Measurements from ENCODE around the gene EDNRB.
"Not testable (repeated sequence)": the region's sequence is repeated elsewhere in the genome, so short reads cannot be mapped to it uniquely, and the experiment has no call there.

Gene EDNRB

GRCh38 chr13:77918391-77919245 lies at the start of gene EDNRB:
EDNRB (minus strand) TSS chr13:77918831; CDS start chr13:77918573, 258 bp downstream.
- DNase-seq (ENCODE audit: low spot score) = no peak

DNA sequence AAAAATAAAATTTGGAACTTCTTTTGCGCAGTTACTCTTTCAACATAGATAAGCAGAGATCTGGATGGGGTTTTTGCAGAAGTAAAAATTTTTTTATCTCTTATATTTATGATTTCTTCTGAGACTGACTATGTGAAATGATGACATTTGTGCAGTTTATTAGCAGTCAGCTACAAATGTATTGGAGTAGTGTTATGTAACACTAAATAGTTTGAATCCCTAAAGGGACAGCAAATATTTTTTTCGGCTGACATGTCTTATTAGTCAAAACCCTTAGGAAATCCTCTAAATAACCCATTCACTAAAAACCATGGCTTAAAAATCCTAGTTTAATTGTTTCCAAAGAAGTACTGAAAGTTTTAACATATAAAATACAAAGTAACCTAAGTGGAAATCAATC lies 48.0 kb upstream of the EDNRB start:
- DNase-seq (ENCODE audit: low spot score) = no peak

GRCh38 chr13:77952737-77953136 lies 34.1 kb upstream of the EDNRB start:
- DNase-seq (ENCODE audit: low spot score) = no peak

DNA sequence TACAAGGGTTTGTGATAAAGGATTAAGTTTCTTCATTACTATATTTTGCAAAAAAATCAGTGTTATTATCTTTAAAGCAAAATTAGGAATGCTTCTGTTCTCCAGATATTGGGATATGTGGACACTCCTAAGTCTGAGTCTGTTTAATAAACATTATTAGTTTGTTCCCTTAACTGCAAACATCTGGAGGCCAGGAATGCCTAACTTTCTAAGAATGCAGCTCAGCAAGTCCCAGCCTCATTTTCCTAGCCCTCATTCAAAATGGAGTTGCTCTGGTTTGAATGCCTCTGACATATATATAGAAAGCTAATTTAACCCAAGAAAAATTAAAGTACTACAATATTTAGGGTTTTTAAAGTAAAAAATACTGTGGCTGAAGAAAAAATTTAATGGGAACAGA lies 33.6 kb upstream of the EDNRB start:
- DNase-seq (ENCODE audit: low spot score) = no peak

GRCh38 chr13:77946522-77946921 lies 27.9 kb upstream of the EDNRB start:
- no peak for DNase-seq (ENCODE audit: low spot score)

- DNase-seq (ENCODE audit: low spot score) = not testable (repeated sequence)
Measured at GRCh38 chr13:77935063-77935462, 16.4 kb upstream of the EDNRB start.

- no peak for DNase-seq (ENCODE audit: low spot score)
Measured at GRCh38 chr13:77930430-77930829, 11.8 kb upstream of the EDNRB start.

DNA sequence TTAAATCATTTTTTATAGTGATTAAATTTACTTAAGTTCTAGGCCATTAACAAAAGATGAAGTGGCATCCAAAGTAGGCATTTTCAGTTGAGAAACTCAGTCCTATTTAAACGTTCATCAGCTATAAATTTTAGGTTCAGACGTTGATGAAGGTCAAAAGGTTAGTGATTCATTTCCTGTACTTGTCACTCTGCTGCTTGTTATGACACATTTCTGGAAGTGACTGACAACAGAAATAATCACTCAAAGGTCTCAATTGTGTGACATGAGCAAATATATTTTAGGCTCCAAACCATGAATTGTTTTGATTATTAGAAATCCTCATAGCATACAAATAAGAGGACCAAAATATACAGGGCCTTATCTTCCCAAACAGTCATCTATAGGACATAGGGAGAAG lies 10.3 kb upstream of the EDNRB start:
- DNase-seq (ENCODE audit: low spot score) = no peak

DNA sequence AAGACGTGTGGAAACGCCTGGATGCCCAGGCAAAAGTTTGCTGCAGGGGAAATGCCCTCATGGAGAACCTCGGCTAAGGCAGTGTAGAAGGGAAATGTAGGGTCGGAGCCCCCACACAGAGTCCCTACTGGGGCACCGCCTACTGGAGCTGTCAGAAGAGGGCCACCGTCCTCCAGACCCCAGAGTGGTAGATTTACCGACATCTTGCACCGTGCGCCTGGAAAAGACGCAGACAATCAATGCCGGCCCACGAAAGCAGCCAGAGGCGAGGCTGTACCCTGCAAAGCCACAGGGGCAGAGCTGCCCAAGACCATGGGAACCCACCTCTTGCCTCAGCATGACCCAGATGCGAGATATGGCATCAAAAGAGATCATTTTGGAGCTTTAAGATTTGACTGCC lies 7.0 kb upstream of the EDNRB start:
- no peak for DNase-seq (ENCODE audit: low spot score)

DNA sequence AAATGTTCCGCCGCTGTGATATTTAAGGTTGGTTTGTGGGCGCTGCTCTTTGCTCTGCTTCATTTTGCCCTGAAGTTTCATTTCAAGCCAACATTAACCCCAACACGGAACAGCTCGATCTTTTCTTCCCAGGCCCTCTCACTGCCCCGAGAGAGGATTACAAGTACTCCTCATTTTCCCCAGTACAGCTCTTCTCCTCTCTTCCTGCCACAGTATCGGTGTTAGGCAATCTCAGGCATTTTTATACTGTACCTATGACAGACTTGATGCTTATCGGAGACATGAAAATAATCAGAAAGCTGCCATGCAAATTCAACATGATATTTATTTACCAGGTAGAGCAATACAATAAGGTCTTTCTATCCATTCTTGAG lies 1.3 kb upstream of the EDNRB start:
- DNase-seq (ENCODE audit: low spot score) = no peak

DNA sequence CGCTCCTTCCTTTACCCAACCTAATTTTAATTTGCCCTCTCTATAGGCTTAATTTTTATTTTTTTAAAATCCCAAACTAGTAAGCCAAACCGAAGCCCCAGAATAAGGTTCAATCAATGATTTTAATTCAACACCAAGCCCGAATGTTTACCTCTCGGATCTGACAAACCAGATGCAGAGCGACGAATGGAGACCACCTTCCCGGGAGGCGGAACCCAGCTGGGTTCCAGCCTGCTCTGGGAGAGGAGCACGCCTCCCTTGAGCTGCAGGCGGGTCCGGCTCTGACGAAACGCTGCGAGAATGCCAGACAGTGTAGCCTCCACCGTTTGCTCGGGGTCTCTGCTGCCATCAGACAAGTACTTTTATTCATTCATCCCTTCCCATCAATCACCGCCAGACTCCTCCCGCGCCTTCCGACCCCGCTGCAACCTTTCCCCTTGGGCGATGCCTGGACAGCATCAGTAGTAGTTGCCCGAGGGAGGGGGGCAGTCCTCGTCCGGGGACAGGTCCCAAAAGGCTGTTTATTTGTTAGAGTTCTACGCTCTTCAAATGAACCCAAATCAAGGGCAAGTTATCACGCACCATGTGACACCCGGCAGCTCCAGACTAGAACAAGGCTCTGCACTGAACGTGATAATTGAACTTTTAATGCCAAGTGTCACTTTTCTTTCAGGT lies 752 bp upstream of the EDNRB start:
- no peak for DNase-seq (ENCODE audit: low spot score)

- no peak for DNase-seq (ENCODE audit: low spot score)
Measured at GRCh38 chr13:77916488-77916887, 2.1 kb downstream of the EDNRB start.

GRCh38 chr13:77915686-77916085 lies 2.9 kb downstream of the EDNRB start:
- DNase-seq (ENCODE audit: low spot score) = no peak

- no peak for DNase-seq (ENCODE audit: low spot score)
Measured at GRCh38 chr13:77913003-77913402, 5.6 kb downstream of the EDNRB start.

DNA sequence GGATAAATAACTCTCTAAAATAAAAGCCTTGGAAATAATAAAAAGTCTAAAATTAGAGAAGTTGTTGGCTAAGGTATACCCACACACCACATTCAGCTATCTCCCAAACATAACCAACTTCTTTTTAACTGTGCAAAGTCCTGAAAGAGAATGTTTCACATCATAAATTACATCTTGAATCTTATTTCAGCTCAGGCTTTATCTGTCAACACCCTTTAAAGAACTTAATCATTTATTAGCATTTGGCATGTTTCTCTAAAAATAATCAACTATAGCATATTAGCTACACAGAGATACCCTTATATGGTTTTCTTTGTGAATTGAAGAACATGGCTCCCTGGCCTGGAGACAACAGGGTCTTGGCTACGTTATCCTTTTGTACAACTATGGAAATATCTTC lies 6.9 kb downstream of the EDNRB start:
- DNase-seq (ENCODE audit: low spot score) = no peak

DNA sequence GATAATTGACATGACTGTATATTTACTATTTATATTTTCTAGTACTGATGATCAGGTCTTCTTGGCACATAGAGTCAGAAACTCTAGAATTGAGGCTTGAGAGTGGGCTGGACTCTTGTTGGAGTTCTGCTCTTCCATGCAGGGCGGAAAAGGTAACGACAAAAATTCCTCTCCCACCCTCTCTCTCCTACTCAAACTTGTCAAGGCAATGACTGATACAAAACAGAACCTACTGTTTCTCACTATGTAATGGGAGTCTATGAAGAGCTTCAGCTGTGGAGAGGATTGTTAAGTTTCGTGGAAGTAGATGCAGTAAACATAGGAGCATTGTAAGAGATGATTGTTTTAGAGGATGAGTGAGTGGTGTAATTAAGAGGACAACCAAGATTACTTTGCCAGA lies 8.8 kb downstream of the EDNRB start:
- no peak for DNase-seq (ENCODE audit: low spot score)

- no peak for DNase-seq (ENCODE audit: low spot score)
Measured at GRCh38 chr13:77908531-77908930, 10.1 kb downstream of the EDNRB start.

- no peak for DNase-seq (ENCODE audit: low spot score)
Measured at GRCh38 chr13:77907666-77908341, 10.8 kb downstream of the EDNRB start.

DNA sequence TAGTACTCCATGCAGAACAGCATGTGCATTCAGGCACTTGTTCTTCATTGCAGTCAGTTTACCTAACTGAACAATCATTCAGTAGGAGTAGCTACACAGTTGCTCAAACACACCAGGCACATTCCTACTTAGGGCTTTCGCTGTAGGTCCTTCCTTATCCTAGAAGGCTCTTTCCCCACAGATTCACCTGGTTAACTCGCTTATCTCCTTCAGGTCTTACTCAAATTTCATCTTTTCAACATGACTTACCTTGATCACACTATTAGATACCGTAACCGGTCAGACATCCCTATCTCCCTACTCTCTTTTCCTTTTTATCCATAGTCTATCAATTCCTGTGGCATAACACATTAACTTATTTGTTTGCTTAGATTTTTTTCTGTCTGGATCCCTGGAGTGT lies 14.6 kb downstream of the EDNRB start:
- no peak for DNase-seq (ENCODE audit: low spot score)

DNA sequence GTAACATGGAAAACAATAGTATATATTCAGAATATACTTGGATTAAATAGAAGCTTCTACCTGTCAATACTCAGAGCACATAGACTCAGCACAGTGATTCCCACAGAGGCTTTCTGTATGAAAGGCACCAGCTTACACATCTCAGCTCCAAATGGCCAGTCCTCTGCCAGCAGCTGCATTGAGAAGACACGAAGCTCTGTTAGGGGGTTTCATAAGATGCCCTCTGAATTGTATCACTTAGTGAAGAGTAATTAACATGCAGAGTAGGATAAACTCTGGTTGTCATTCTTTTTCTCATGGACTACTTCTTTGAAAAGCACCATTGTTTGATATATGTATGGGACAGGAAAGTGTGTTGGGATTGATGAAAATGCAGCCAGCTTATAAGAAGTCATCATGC lies 15.2 kb downstream of the EDNRB start:
- DNase-seq (ENCODE audit: low spot score) = no peak

- DNase-seq (ENCODE audit: low spot score) = no peak
Measured at GRCh38 chr13:77902319-77902963, 16.2 kb downstream of the EDNRB start.

GRCh38 chr13:77898097-77898496 lies 20.5 kb downstream of the EDNRB start:
- DNase-seq (ENCODE audit: low spot score) = no peak

DNA sequence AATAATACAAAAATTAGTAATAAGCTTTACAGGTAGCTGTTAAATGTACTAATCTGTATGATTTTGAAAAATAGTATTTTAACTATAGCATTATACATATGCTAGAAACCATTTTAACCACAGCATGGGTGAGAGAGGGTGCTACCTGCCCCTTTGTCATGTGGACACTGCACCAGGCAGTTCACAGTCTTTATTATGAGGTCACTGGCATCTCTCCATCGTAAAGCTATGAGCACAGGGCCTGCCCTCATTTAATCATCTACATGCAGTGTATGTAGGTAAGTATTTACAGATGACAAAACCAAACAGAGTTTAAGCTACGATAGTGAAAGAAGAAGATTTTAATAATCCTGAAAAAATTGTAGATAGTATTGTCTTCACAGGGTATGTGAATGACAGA lies 21.7 kb downstream of the EDNRB start:
- DNase-seq (ENCODE audit: low spot score) = no peak

Data from cerebellar cortex (tissue), 1 donor.